Fibroblast of villous mesenchyme (primary cell): Measurements from ENCODE around the gene FAM13C. TPM values are rescaled to one million over a fixed set of nuclear protein-coding genes. Genes with fewer than 3 reads are reported as not detected.

Source experiments
- DNase-seq: peaks from one replicate; pipeline ENCODE4 v3.0.0-alpha.2; 2010; ENCODE audit warnings: low read depth
- H3K4me3 ChIP-seq: 2 replicates; pipeline ENCODE4 v1.5.1; 2011; ENCODE audit warnings: low read depth, mild to moderate bottlenecking, low read length
- total RNA-seq: library from RNA; depleted of rRNA; stranded (reverse); fragments of >200 nt; gene quantifications from 2 replicates; pipeline ENCODE4 v1.2.3, GENCODE V29; 2012
- TF ChIP-seq, protein P1 (sequence below): IDR thresholded peaks from 2 replicates; pipeline ENCODE4 v1.5.1; 2012; ENCODE audit warnings: low read depth, mild to moderate bottlenecking, low read length; ENCODE audit not compliant: insufficient read depth

FAM13C gene
- total RNA-seq, 1 donor = 0.43 TPM

DNA sequence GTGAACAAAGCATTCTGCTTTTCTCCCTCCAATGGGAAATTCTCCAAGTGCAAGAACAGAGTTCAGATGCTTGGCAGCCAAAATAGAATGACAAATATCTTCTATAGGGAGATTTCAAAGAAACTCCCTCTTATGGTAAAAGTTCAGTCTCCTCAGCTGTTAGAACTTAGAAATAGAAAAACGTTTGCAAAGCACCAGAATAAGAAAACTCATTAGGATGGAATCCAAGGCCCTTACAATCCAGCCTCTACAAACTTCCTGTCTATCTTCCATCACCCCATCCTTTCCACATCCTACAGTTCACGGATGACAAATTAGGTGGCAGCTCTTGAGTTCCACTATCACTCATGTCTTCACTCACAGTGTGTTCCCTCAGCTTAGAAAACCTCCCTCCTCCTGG lies 25.7 kb downstream of the FAM13C start:
- H3K4me3 ChIP-seq = no peak overlapping the region
- TF ChIP-seq, protein P1, sequence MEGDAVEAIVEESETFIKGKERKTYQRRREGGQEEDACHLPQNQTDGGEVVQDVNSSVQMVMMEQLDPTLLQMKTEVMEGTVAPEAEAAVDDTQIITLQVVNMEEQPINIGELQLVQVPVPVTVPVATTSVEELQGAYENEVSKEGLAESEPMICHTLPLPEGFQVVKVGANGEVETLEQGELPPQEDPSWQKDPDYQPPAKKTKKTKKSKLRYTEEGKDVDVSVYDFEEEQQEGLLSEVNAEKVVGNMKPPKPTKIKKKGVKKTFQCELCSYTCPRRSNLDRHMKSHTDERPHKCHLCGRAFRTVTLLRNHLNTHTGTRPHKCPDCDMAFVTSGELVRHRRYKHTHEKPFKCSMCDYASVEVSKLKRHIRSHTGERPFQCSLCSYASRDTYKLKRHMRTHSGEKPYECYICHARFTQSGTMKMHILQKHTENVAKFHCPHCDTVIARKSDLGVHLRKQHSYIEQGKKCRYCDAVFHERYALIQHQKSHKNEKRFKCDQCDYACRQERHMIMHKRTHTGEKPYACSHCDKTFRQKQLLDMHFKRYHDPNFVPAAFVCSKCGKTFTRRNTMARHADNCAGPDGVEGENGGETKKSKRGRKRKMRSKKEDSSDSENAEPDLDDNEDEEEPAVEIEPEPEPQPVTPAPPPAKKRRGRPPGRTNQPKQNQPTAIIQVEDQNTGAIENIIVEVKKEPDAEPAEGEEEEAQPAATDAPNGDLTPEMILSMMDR = no peak
- no peak for DNase-seq

DNA sequence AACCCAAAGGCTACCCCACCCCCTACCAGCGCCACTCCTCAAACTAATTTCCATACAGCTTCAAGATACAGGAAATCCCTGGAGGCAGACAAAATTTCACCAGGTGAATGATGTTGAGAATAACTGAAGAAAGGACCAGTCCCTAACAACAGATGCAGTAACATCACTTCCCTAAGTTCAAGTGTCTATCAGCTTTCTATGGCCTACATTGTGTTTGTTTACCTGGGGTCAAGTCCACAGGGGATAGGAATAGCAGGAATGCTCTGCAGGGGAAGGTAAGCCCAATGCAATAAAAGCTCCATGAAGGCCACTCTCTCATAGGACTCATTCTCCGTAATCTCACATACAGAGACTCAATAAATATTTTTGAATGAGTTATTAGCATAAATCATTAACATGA lies 26.9 kb downstream of the FAM13C start:
- no peak overlapping the region for H3K4me3 ChIP-seq
- TF ChIP-seq, protein P1 = no peak
- DNase-seq = no peak

DNA sequence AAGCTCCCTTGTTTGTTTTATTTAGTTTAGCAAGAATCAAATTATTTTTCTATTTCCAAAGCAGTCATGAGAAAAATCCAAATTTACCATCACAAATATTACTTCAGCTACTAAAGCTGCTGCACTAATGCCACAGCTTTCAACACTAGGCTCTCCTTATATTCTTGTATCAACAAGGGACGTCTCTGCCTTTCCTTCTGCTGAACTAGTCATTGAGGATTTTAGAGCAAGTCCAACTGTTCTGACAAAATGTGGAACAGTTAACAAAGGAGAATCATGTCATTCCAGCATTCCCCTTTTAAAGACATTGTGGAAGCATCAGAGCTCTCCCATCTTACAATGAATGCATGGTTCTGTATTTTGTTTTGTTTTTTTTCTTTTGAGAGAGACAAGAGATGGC lies 28.6 kb downstream of the FAM13C start:
- no peak overlapping the region for H3K4me3 ChIP-seq
- TF ChIP-seq, protein P1 = no peak
- DNase-seq = no peak

DNA sequence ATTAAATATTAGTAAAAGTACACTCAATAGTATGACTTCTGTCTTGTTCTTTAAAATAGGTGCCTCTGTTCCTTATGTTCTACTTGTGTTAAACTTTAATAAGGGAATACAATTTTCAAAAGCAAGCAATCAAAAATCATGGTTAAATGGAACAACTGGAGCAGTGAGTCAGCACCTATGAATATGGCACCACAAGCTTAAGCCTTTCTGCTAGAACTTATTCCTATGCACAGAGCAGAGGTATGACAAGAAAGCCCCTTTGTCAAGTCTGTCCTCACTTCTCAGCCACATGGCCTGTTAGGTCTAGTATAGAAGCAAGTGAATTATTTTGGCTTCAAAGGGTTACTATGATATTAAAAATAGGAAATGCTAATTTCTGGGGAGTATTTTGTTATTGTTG lies 29.8 kb downstream of the FAM13C start:
- H3K4me3 ChIP-seq = no peak overlapping the region
- DNase-seq = no peak
- TF ChIP-seq, protein P1 = no peak

DNA sequence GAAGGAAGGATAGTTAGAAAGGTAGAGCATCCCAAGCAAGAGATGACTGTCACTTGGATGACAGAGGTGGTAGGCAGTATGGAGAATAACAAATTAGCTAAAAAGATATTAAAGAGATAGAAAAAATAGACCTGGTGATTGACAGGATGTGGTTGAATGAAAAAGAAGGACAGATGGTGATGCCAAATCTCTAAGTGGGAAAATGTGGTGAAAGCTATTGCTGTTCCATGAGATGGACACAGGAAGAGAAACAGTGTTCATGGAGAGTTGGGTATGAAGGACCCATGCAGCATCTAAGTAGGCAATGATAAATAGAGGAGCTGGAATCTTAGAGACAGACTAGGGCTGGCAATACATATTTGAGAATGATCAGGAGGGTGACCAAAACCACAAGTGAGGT lies 30.7 kb downstream of the FAM13C start:
- H3K4me3 ChIP-seq = no peak overlapping the region
- DNase-seq = no peak
- TF ChIP-seq, protein P1 = no peak

DNA sequence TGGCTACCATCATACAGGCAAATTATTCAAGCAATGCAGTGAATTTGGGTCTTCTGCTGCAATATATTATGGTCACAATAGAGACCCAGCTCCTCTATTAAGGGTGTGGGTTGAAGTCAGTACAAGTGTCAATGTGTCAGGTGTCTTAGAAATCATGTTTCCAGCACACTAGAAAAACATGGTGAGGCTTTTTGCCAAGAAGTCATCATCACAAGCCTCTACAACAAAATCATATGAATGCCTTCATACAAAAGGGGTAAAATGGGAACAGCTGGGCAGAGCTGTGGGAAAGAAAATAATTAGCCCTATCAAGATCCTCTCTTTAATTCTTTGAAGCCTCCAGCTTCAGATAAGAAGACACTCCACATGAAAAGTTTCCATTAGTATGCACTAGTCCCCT lies 37.2 kb downstream of the FAM13C start:
- no peak for DNase-seq

DNA sequence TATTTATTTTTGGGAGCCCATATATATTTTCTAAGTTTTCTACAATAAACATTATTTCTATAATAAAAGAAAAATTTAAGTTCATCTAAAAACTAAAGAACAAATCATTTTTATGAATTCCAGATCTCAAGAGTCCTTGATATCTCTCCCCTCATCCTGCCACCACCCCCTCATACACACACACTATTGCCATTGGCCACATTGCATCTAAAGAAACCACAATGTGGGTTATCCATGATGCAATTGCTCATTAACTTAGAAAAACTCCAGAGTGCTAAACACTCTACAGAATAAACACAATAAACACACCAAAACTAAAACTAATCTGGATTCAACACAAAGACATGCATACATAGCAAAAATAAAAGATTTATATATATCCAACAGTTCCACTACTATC lies 37.8 kb downstream of the FAM13C start:
- H3K4me3 ChIP-seq = no peak overlapping the region
- TF ChIP-seq, protein P1 = no peak
- no peak for DNase-seq

More for the DNA sequence above, 37.2 kb downstream of the FAM13C start:
- H3K4me3 ChIP-seq = no peak overlapping the region
- TF ChIP-seq, protein P1 = no peak
